B cell (primary cell): ENCODE measurements around the gene LSP1. TPM values are rescaled to one million over a fixed set of nuclear protein-coding genes. Genes with fewer than 3 reads are reported as not detected.

Source experiments
- ATAC-seq: fragments of 200-7000 bp; cut with Tn5 transposase; one replicate; pipeline ENCODE4 v1.10.0; 2021; ENCODE audit warnings: low read depth, mild to moderate bottlenecking, moderate number of reproducible peaks, moderate library complexity
- CTCF ChIA-PET: fragments of 350-600 bp; sonication (Branson Sonifier 250); formaldehyde crosslinking; loops from one replicate; lab custom pipeline; 2021; ENCODE audit warnings: antibody characterized with exemption, inconsistent platforms; lab: Charles Lee
- POLR2A ChIA-PET: fragments of 350-600 bp; sonication (Branson Sonifier 250); formaldehyde crosslinking; loops from one replicate; lab custom pipeline; 2021; ENCODE audit warnings: antibody characterized with exemption; lab: Charles Lee
- DNase-seq: peaks from one replicate; pipeline ENCODE4 v3.0.0; 2013
- H2AFZ ChIP-seq: 2 replicates; pipeline ENCODE4 v1.6.1; 2012; ENCODE audit warnings: mild to moderate bottlenecking, low read depth, low read length; ENCODE audit not compliant: insufficient read depth, poor library complexity, severe bottlenecking
- H3K27ac ChIP-seq, 2 donors: 1 replicate in 1 of 2; 2 replicates in 1 of 2; pipeline ENCODE4 v1.5.1; 2012 to 2013; ENCODE audit warnings: low read length in 2 of 2, mild to moderate bottlenecking in 2 of 2, moderate library complexity in 1 of 2
- H3K27me3 ChIP-seq, 4 experiments: fragments of 200-600 bp in 1 of 4; sonication (generic) in 1 of 4; replicated peaks in 1 of 4; 1 replicate in 2 of 4; 2 replicates in 2 of 4; pipeline versions ENCODE4 v1.6.1 to v1.7.0; 2013 to 2016; ENCODE audit warnings: low read length in 3 of 4, mild to moderate bottlenecking in 2 of 4, mixed read lengths in 1 of 4, moderate library complexity in 1 of 4; ENCODE audit not compliant: insufficient read depth in 4 of 4, control insufficient read depth in 3 of 4; ENCODE audit errors: control extremely low read depth in 1 of 4
- H3K36me3 ChIP-seq, 2 experiments: replicated peaks in 1 of 2; 1 replicate in 1 of 2; 2 replicates in 1 of 2; pipeline versions ENCODE4 v1.6.1 to v1.7.1; 2013; ENCODE audit warnings: low read length in 1 of 2; ENCODE audit not compliant: insufficient read depth in 2 of 2, control insufficient read depth in 1 of 2; ENCODE audit errors: control extremely low read depth in 1 of 2, extremely low read depth in 1 of 2
- H3K4me1 ChIP-seq, 2 donors: fragments of 200-600 bp in 1 of 2; sonication (generic) in 1 of 2; 1 replicate in 1 of 2; 2 replicates in 1 of 2; pipeline versions ENCODE4 v1.5.1 to v1.6.1; 2013 to 2017; ENCODE audit warnings: low read length in 2 of 2; ENCODE audit not compliant: control insufficient read depth in 2 of 2, insufficient read depth in 2 of 2
- H3K4me2 ChIP-seq: replicated peaks from 2 replicates; pipeline ENCODE3; 2012; ENCODE audit warnings: mild to moderate bottlenecking, low read depth, low read length; ENCODE audit not compliant: poor library complexity, severe bottlenecking
- H3K4me3 ChIP-seq, 5 experiments: fragments of 200-600 bp in 1 of 5; sonication (generic) in 1 of 5; 1 replicate in 3 of 5; 2 replicates in 2 of 5; pipeline versions ENCODE4 v1.5.1 to v1.7.0; 2011 to 2016; ENCODE audit warnings: low read length in 4 of 5, mild to moderate bottlenecking in 4 of 5, low read depth in 2 of 5, control low read depth in 1 of 5, moderate library complexity in 1 of 5; ENCODE audit not compliant: insufficient read depth in 1 of 5; ENCODE audit errors: control extremely low read depth in 1 of 5, extremely low read depth in 1 of 5
- H3K79me2 ChIP-seq: fragments of 200-600 bp; sonication (generic); one replicate; pipeline ENCODE4 v1.6.0; 2016; ENCODE audit warnings: low read length; ENCODE audit not compliant: control insufficient read depth, insufficient read depth
- H3K9ac ChIP-seq: fragments of 200-600 bp; sonication (generic); 2 replicates; pipeline ENCODE4 v1.6.1; 2017; ENCODE audit warnings: mild to moderate bottlenecking, low read length, moderate library complexity
- H3K9me3 ChIP-seq, 3 donors: one replicate each; pipeline versions ENCODE4 v1.6.1 to v1.7.1; 2013; ENCODE audit warnings: low read length in 2 of 3; ENCODE audit not compliant: control insufficient read depth in 2 of 3, insufficient read depth in 1 of 3; ENCODE audit errors: control extremely low read depth in 1 of 3
- H4K20me1 ChIP-seq: 2 replicates; pipeline ENCODE4 v1.6.0; 2012; ENCODE audit warnings: mild to moderate bottlenecking, low read length; ENCODE audit not compliant: insufficient read depth, control insufficient read depth, poor library complexity, severe bottlenecking
- H3K27ac Mint-ChIP-seq: one replicate; pipeline ENCODE4 v1.8.0; 2021; ENCODE audit warnings: mixed read lengths
- H3K27me3 Mint-ChIP-seq: one replicate; pipeline ENCODE4 v1.8.0; 2021; ENCODE audit warnings: mixed read lengths
- H3K4me1 Mint-ChIP-seq: one replicate; pipeline ENCODE4 v1.8.0; 2021; ENCODE audit warnings: mixed read lengths
- H3K4me3 Mint-ChIP-seq: one replicate; pipeline ENCODE4 v1.8.0; 2021; ENCODE audit warnings: mixed read lengths
- H3K9me3 Mint-ChIP-seq: one replicate; pipeline ENCODE4 v1.8.0; 2022; ENCODE audit warnings: mixed read lengths; ENCODE audit not compliant: insufficient read depth
- EZH2 ChIP-seq: IDR thresholded peaks from 2 replicates; pipeline ENCODE4 v1.6.1; 2012; ENCODE audit warnings: borderline replicate concordance, low read depth, mild to moderate bottlenecking, moderate library complexity, low read length; ENCODE audit not compliant: insufficient read depth, poor library complexity, severe bottlenecking
- WGBS: methylation state at CpG from one replicate; pipeline ENCODE4 v1.1.5; 2013; ENCODE audit warnings: missing lambda C conversion rate; ENCODE audit not compliant: insufficient coverage; 5-methylcytosine and 5-hydroxymethylcytosine counted together
- intact Hi-C: fragments of 100-400 bp; cut with micrococcal nuclease; formaldehyde crosslinking; loops from one replicate; pipeline ENCODE4 v1.10.0; 2022
- polyA plus RNA-seq: library from polyadenylated mRNA; depleted of rRNA; stranded (reverse); fragments of >200 nt; gene quantifications from 2 replicates; pipeline ENCODE4 v1.2.3, GENCODE V29; 2012
- total RNA-seq, 2 donors: library from RNA; stranded (reverse); fragments of 120-200 nt in 1 of 2; gene quantifications; 1 replicate in 1 of 2; 2 replicates in 1 of 2; pipeline versions ENCODE4 v1.2.3 to v1.2.4, GENCODE V29; 2013 to 2022
- TF ChIP-seq, protein P1 (sequence below): fragments of 200-600 bp; IDR thresholded peaks from one replicate; pipeline ENCODE4 v1.8.0; 2022; ENCODE audit warnings: antibody characterized with exemption, mild to moderate bottlenecking

LSP1 gene
- total and polyA plus RNA-seq, 2 donors (not counting 1 experiment from before 2014, with no cell fraction given): 249 to 446 TPM

DNA sequence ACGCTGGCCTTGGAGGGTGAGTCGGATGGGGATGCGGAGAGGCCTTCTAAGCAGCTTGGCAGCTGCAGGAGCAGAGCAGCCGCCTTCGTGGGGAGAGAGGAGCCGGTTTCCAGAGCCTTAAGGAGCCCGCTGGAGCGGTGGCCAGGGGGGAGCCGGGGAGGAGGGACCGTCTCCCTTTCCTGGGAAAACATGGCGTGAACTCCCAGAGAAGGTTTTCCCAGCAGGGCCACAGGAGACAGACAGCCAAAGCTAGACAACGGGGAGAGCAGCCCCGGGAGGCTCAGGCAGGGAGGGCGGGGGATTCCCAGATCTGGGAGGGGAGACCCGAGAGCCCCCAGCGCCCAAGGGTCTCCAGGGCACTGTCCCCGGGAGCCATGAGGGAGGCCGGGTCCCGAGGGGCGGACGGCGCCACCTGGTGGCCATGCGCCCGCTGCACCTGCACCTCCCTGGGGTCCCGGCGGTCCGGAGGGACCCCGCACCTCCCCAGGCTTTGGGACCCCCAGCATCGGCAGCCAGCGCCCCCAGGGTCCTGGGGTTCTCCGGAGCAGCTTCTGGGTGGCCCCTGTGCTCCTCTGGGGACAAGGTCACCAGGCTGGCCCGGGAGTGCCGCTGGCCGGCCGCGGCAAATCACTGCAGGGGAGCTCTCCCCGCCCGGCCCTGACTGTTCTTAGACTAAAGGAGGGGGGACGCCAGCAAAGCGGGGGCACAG lies 20.5 kb upstream of the LSP1 start:
- H3K4me2 ChIP-seq: peak overlapping the region; percentile 63
- peaks cover 15% of the 10 kb centered on the region for H3K79me2 ChIP-seq
- peak overlapping the region; percentile 43 for H2AFZ ChIP-seq
- peaks cover 3% of the 10 kb centered on the region for H3K4me1 Mint-ChIP-seq
- no peak overlapping the region for H3K27ac Mint-ChIP-seq
- H3K9me3 ChIP-seq: no peaks in the 10 kb centered on the region
- H4K20me1 ChIP-seq: no peaks in the 10 kb centered on the region
- POLR2A ChIA-PET: interaction anchor here (1.8 kb wide), 1 partner anchor 139 kb away, joined by 12 read pairs; no protein-coding TSS in a partner anchor
- H3K9ac ChIP-seq: no peak overlapping the region
- intact Hi-C loops: no loop called here
- WGBS: 20% methylated on average over 39 of the region's 40 CpGs
- ATAC-seq: peak; percentile 77
- H3K27me3 ChIP-seq: peaks cover 0 to 28% (median 5%) of the 10 kb centered on the region in 4 experiments
- TF ChIP-seq, protein P1, sequence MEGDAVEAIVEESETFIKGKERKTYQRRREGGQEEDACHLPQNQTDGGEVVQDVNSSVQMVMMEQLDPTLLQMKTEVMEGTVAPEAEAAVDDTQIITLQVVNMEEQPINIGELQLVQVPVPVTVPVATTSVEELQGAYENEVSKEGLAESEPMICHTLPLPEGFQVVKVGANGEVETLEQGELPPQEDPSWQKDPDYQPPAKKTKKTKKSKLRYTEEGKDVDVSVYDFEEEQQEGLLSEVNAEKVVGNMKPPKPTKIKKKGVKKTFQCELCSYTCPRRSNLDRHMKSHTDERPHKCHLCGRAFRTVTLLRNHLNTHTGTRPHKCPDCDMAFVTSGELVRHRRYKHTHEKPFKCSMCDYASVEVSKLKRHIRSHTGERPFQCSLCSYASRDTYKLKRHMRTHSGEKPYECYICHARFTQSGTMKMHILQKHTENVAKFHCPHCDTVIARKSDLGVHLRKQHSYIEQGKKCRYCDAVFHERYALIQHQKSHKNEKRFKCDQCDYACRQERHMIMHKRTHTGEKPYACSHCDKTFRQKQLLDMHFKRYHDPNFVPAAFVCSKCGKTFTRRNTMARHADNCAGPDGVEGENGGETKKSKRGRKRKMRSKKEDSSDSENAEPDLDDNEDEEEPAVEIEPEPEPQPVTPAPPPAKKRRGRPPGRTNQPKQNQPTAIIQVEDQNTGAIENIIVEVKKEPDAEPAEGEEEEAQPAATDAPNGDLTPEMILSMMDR: peak; percentile 99
- no peak for TF ChIP-seq EZH2
- H3K9me3 Mint-ChIP-seq: no peaks in the 10 kb centered on the region
- no peak overlapping the region for H3K27ac ChIP-seq
- DNase-seq: peak; percentile 76
- peaks cover 4 to 9% of the 10 kb centered on the region in 2 donors for H3K4me1 ChIP-seq
- H3K27me3 Mint-ChIP-seq: peaks cover 8% of the 10 kb centered on the region
- CTCF ChIA-PET: interaction anchor here (0.6 to 10.0 kb wide), 46 partner anchors 10 to 999 kb away, joined by 3 to 394 read pairs (median 4); partner anchors contain the start of genes KRTAP5-6, LSP1 and TNNT3
- H3K4me3 ChIP-seq: no peak overlapping the region
- no peak overlapping the region for H3K4me3 Mint-ChIP-seq
- no peaks in the 10 kb centered on the region for H3K36me3 ChIP-seq

GRCh38 chr11:1832920-1833295 lies 20.0 kb upstream of the LSP1 start:
- ChIA-PET CTCF (interaction anchor here (0.5 to 10.0 kb wide), 46 partner anchors 8 to 1000 kb away, joined by 3 to 394 read pairs (median 5); partner anchors contain the start of genes KRTAP5-6, LSP1 and TNNT3), POLR2A (interaction anchor here (1.8 kb wide), 1 partner anchor 139 kb away, joined by 12 read pairs; no protein-coding TSS in a partner anchor)
- Histone ChIP-seq H3K4me2 (peak overlapping the region; percentile 63), H2AFZ (peak overlapping the region; percentile 43), H3K9me3 (no peaks in the 10 kb centered on the region), H4K20me1 (no peaks in the 10 kb centered on the region), H3K4me1 (peaks cover 9 to 15% of the 10 kb centered on the region in 2 donors), H3K27ac (no peak overlapping the region), H3K27me3 (peaks cover 0 to 28% (median 5%) of the 10 kb centered on the region in 4 experiments), H3K4me3 (no peak overlapping the region), H3K9ac (no peak overlapping the region), H3K79me2 (peaks cover 19% of the 10 kb centered on the region), H3K36me3 (no peaks in the 10 kb centered on the region)
- TF ChIP-seq, protein P1: no peak
- no peak for TF ChIP-seq EZH2
- H3K27me3 Mint-ChIP-seq: peaks cover 4% of the 10 kb centered on the region
- intact Hi-C loops: no loop called here
- H3K27ac Mint-ChIP-seq: no peak overlapping the region
- H3K4me1 Mint-ChIP-seq: peaks cover 8% of the 10 kb centered on the region
- WGBS: 70% methylated on average over 11 of the region's 17 CpGs
- ATAC-seq (no peak), DNase-seq (no peak)
- H3K9me3 Mint-ChIP-seq: no peaks in the 10 kb centered on the region
- H3K4me3 Mint-ChIP-seq: no peak overlapping the region
